Activated naive CD8-positive, alpha-beta T cell treated with anti-CD3 and anti-CD28 coated beads, Interleukin-2, amount 10 ng/mL, durations not matched to agents 7 days and 5 days (primary cell): ENCODE results near the gene PLA2G3. TPM values are rescaled to one million over a fixed set of nuclear protein-coding genes. Genes with fewer than 3 reads are reported as not detected.
A peak's percentile ranks its signal among the peaks of the same experiment; 100 is the strongest.

Experiments
- ATAC-seq: fragments of 150-1000 bp; cut with Tn5 transposase; one replicate; pipeline ENCODE4 v1.10.0; 2021; ENCODE audit warnings: low read depth, moderate library complexity
- POLR2A ChIA-PET: fragments of 350-600 bp; sonication (Branson Sonifier 250); formaldehyde crosslinking; loops from one replicate; lab custom pipeline; 2021; ENCODE audit warnings: antibody characterized with exemption; lab: Charles Lee
- DNase-seq: peaks from one replicate; pipeline ENCODE4 v3.0.0; 2021
- H3K27ac Mint-ChIP-seq: one replicate; pipeline ENCODE4 v1.8.0; 2022; ENCODE audit warnings: mild to moderate bottlenecking, mixed read lengths
- H3K27me3 Mint-ChIP-seq: one replicate; pipeline ENCODE4 v1.8.0; 2022; ENCODE audit warnings: mild to moderate bottlenecking, moderate library complexity, mixed read lengths
- H3K36me3 Mint-ChIP-seq: one replicate; pipeline ENCODE4 v1.8.0; 2021; ENCODE audit warnings: mild to moderate bottlenecking, mixed read lengths
- H3K4me1 Mint-ChIP-seq: one replicate; pipeline ENCODE4 v1.8.0; 2021; ENCODE audit warnings: mixed read lengths
- H3K4me3 Mint-ChIP-seq: one replicate; pipeline ENCODE4 v1.8.0; 2022; ENCODE audit warnings: mild to moderate bottlenecking, moderate library complexity, mixed read lengths
- H3K9me3 Mint-ChIP-seq: one replicate; pipeline ENCODE4 v1.8.0; 2021; ENCODE audit warnings: mixed read lengths
- total RNA-seq, 2 experiments: library from RNA; stranded (reverse); gene quantifications; one replicate each; pipeline ENCODE4 v1.2.3, GENCODE V29; 2021

The PLA2G3 gene
- total RNA-seq, 2 experiments from 2014 or later = not detected

DNA sequence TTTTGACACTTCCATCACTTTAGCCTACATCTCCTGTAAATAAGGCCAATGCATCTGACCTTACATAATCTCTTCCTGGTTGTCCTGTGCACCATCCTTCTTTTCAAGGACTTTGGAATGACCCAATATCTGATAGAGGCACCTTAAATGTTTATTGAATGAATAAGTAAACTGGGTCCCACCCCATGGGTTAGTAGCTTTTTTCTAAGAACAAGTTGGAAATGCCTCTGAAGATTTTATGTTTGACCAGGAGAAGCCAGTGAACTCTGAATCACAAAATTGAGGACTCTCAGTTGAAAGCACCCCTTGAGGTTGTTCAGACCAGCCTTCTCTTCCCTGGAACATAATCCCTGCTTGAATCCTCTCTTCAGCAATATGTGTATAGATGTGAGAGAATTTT is 21.1 kb upstream of the PLA2G3 start:
- ATAC-seq = no peak
- H3K9me3 Mint-ChIP-seq = no peaks in the 10 kb centered on the region
- POLR2A ChIA-PET = interaction anchor here (0.6 to 1.1 kb wide), 4 partner anchors 9 to 80 kb away, joined by 3 to 4 read pairs (median 4); partner anchors contain the start of gene SMTN
- H3K4me1 Mint-ChIP-seq = peaks cover 22% of the 10 kb centered on the region
- H3K27ac Mint-ChIP-seq = no peak overlapping the region
- peaks cover 8% of the 10 kb centered on the region for H3K27me3 Mint-ChIP-seq
- H3K36me3 Mint-ChIP-seq = peaks cover 9% of the 10 kb centered on the region
- DNase-seq = no peak
- peak overlapping the region; percentile 100 for H3K4me3 Mint-ChIP-seq

DNA sequence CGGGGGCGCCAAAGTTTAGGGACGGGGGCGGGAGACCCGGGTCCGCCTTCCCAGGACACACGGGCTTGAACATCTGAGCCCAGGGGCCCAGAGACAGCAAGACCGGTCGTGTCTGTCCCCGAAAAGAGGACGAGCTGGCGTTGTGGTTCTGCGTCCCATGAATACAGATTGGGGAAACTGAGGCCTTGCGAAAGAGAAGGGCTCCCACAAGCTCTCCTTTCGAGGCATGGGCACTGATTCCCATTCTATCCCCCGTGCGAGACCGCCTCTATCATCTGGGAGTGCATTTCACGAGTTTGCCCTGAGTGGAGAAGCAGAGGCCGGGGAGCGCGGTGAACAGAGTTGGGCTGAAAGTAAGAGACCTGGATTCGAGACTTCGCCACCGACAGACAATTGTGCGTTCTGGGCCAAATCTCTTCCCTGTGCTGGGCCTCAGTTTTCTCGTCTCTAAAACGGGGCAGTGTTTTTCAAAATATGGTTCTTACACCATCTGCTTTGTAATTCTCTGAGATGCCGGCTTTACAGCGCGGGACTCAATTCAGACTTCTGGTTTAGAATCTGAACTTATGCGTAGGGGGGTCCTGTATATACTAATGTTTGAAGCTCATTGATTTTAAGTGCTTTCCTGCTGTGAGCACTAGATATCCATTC is 20.1 kb upstream of the PLA2G3 start:
- POLR2A ChIA-PET = interaction anchor here (0.9 to 1.3 kb wide), 5 partner anchors 50 to 192 kb away, joined by 3 to 4 read pairs (median 4); partner anchors contain the start of genes MORC2, SMTN and TUG1
- Mint-ChIP-seq H3K9me3 (no peaks in the 10 kb centered on the region), H3K36me3 (peaks cover 6% of the 10 kb centered on the region), H3K27me3 (peaks cover 8% of the 10 kb centered on the region), H3K27ac (peak overlapping the region; percentile 52), H3K4me3 (peak overlapping the region; percentile 100), H3K4me1 (peaks cover 22% of the 10 kb centered on the region)
- ATAC-seq (peak; percentile 49), DNase-seq (peak; percentile 38)

DNA sequence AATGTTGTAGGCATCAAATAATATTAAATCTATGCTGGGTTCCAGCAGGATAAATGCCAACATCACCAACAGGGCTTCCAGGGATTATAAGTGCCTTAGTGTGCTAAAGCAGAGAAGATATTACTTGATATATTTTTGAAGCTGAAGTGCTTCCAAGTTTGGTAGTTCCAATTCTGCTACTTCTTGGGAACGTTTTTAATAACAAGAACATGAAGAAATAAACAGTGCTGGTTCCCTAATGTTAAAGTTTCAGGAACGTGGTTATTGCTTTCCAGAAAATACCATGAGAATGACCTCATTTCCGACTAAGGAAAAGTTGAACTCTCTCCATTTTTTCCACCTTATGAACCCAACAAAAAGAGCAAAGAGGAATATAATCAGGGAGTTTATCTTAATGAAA is 15.1 kb upstream of the PLA2G3 start:
- DNase-seq = no peak
- peaks cover 15% of the 10 kb centered on the region for H3K27me3 Mint-ChIP-seq
- POLR2A ChIA-PET = no interaction called here
- H3K9me3 Mint-ChIP-seq = no peaks in the 10 kb centered on the region
- no peak overlapping the region for H3K4me3 Mint-ChIP-seq
- no peak for ATAC-seq
- peaks cover 2% of the 10 kb centered on the region for H3K4me1 Mint-ChIP-seq
- H3K27ac Mint-ChIP-seq = no peak overlapping the region
- peaks cover 1% of the 10 kb centered on the region for H3K36me3 Mint-ChIP-seq

DNA sequence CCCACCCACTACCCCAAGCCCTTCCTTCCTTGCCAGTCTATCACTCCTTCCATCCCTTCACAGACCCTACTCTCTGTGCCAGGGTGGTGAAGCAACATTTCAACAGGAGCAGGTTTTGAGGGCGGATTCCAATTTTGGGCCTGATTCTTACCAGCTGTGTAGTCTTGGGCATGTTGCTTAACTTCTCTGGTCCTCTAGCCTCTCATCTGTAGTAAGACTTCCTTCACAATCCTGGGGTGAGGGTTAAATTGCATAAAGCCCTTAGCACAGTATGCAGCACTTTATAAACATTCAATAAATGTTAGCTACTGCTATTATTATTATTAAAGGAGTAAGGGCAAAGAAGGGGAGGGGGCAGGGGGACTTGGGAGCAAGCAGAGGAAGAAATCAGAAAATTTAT is 14.7 kb upstream of the PLA2G3 start:
- no peak overlapping the region for H3K27ac Mint-ChIP-seq
- peaks cover 17% of the 10 kb centered on the region for H3K27me3 Mint-ChIP-seq
- DNase-seq = no peak
- no peaks in the 10 kb centered on the region for H3K9me3 Mint-ChIP-seq
- no peak for ATAC-seq
- peaks cover under 1% of the 10 kb centered on the region for H3K4me1 Mint-ChIP-seq
- no peak overlapping the region for H3K4me3 Mint-ChIP-seq
- H3K36me3 Mint-ChIP-seq = peaks cover under 1% of the 10 kb centered on the region
- POLR2A ChIA-PET = no interaction called here

GRCh38 chr22:31153357-31153756 is 13.0 kb upstream of the PLA2G3 start:
- Mint-ChIP-seq H3K27ac (no peak overlapping the region), H3K36me3 (no peaks in the 10 kb centered on the region), H3K9me3 (no peaks in the 10 kb centered on the region), H3K27me3 (peaks cover 17% of the 10 kb centered on the region), H3K4me3 (no peak overlapping the region), H3K4me1 (peaks cover 2% of the 10 kb centered on the region)
- DNase-seq (no peak), ATAC-seq (no peak)
- POLR2A ChIA-PET = interaction anchor here (0.7 kb wide), 1 partner anchor 137 kb away, joined by 4 read pairs; no protein-coding TSS in a partner anchor

GRCh38 chr22:31151872-31152271 is 11.6 kb upstream of the PLA2G3 start:
- H3K4me1 Mint-ChIP-seq = peaks cover 2% of the 10 kb centered on the region
- peaks cover 10% of the 10 kb centered on the region for H3K27me3 Mint-ChIP-seq
- no peak overlapping the region for H3K4me3 Mint-ChIP-seq
- H3K27ac Mint-ChIP-seq = no peak overlapping the region
- H3K36me3 Mint-ChIP-seq = no peaks in the 10 kb centered on the region
- no peak for ATAC-seq
- no peaks in the 10 kb centered on the region for H3K9me3 Mint-ChIP-seq
- POLR2A ChIA-PET = interaction anchor here (0.7 kb wide), 1 partner anchor 10 kb away, joined by 3 read pairs; no protein-coding TSS in a partner anchor
- no peak for DNase-seq

- POLR2A ChIA-PET = no interaction called here
- H3K27ac Mint-ChIP-seq = no peak overlapping the region
- H3K9me3 Mint-ChIP-seq = peaks cover 2% of the 10 kb centered on the region
Observed at GRCh38 chr22:31150615-31151014, 10.3 kb upstream of the PLA2G3 start.

GRCh38 chr22:31148953-31149627 is 8.8 kb upstream of the PLA2G3 start:
- peaks cover 8% of the 10 kb centered on the region for H3K4me1 Mint-ChIP-seq

More at GRCh38 chr22:31150615-31151014, 10.3 kb upstream of the PLA2G3 start:
- Mint-ChIP-seq H3K36me3 (no peaks in the 10 kb centered on the region), H3K27me3 (peaks cover 14% of the 10 kb centered on the region), H3K4me3 (no peak overlapping the region), H3K4me1 (peaks cover 2% of the 10 kb centered on the region)
- ATAC-seq = no peak
- DNase-seq = no peak

DNA sequence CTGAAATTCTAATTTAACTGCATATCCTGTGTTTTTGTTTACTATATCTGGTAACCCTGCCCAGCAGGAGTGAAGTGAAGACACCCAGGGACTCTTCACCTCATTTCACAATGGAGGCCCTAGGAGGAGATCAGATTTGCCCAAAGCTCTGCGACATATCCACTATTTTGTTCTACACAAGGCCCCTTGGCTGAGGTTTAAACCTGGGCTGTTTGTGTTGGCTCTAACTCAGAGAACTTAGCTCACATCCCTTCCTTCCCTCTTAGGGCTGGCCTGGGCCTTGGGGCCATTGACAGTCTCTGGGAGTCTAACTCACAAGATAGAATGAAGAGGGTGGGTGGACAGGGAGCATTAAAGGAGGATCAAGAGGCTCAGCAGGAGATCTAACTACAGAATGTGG is 8.2 kb upstream of the PLA2G3 start:
- ATAC-seq (no peak), DNase-seq (no peak)
- H3K27me3 Mint-ChIP-seq = peaks cover 14% of the 10 kb centered on the region
- H3K36me3 Mint-ChIP-seq = no peaks in the 10 kb centered on the region
- H3K4me1 Mint-ChIP-seq = peaks cover 10% of the 10 kb centered on the region
- no peak overlapping the region for H3K27ac Mint-ChIP-seq
- H3K4me3 Mint-ChIP-seq = no peak overlapping the region
- POLR2A ChIA-PET = no interaction called here
- H3K9me3 Mint-ChIP-seq = peaks cover 2% of the 10 kb centered on the region

More at GRCh38 chr22:31148953-31149627, 8.8 kb upstream of the PLA2G3 start:
- Mint-ChIP-seq H3K36me3 (no peaks in the 10 kb centered on the region), H3K4me3 (no peak overlapping the region), H3K27me3 (peaks cover 14% of the 10 kb centered on the region), H3K9me3 (peaks cover 2% of the 10 kb centered on the region), H3K27ac (no peak overlapping the region)
- ATAC-seq = peak; percentile 58
- POLR2A ChIA-PET = no interaction called here
- peak; percentile 43 for DNase-seq

GRCh38 chr22:31144223-31144622 is 3.9 kb upstream of the PLA2G3 start:
- Mint-ChIP-seq H3K36me3 (no peaks in the 10 kb centered on the region), H3K27ac (no peak overlapping the region), H3K27me3 (peaks cover 4% of the 10 kb centered on the region), H3K4me3 (no peak overlapping the region), H3K9me3 (peaks cover 2% of the 10 kb centered on the region), H3K4me1 (peaks cover 9% of the 10 kb centered on the region)
- no peak for ATAC-seq
- DNase-seq = no peak
- POLR2A ChIA-PET = interaction anchor here (1.1 kb wide), 1 partner anchor 64 kb away, joined by 3 read pairs; no protein-coding TSS in a partner anchor

DNA sequence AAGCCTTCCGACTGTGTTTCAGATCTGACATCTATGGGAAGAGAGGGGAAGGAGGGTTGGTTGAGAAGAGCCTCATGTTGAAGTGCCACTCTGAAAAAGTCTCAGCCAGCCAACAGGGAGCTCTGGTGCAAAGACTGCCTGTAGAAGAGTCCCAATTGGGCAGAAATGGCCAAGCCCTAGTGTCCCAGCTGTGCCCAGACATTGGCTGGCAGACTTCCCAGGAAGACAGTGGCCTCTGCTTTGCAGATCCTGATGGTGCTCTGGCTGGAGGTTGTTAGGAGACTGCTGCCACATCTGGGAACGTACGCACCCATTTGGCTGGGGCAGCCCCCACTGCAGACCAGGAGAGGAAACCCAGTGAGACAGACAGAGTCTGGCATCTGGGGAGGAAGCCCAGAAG is 3.2 kb upstream of the PLA2G3 start:
- ATAC-seq (no peak), DNase-seq (no peak)
- Mint-ChIP-seq H3K36me3 (no peaks in the 10 kb centered on the region), H3K4me3 (no peak overlapping the region), H3K4me1 (peaks cover 8% of the 10 kb centered on the region), H3K27me3 (peaks cover 4% of the 10 kb centered on the region), H3K27ac (no peak overlapping the region), H3K9me3 (peaks cover 2% of the 10 kb centered on the region)
- POLR2A ChIA-PET = no interaction called here

DNA sequence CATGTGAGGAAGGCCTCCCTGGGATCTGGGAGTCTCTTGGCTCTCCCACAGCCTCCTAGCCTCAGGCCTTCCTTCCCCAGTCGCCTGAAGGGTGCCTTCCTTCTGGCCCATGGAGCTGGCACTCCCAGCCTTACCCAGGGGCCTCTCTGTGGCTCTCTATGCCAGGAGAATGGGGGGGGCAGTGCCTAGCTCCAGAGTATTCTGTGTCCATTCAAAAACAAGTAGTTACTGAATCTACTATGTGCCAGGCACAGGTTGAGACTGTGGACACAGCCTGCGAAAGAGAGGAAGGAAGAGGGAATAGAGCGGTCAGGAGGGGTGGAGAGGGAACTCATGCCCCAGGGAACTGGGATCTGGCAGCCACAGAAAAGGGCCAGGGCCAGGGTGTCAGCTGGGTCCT is 2.7 kb upstream of the PLA2G3 start:
- ATAC-seq (no peak), DNase-seq (no peak)
- Mint-ChIP-seq H3K4me1 (peaks cover 8% of the 10 kb centered on the region), H3K9me3 (peaks cover 2% of the 10 kb centered on the region), H3K4me3 (no peak overlapping the region), H3K36me3 (no peaks in the 10 kb centered on the region), H3K27me3 (peaks cover 4% of the 10 kb centered on the region), H3K27ac (no peak overlapping the region)
- POLR2A ChIA-PET = no interaction called here

- H3K27ac Mint-ChIP-seq = no peak overlapping the region
- peaks cover 8% of the 10 kb centered on the region for H3K4me1 Mint-ChIP-seq
- H3K27me3 Mint-ChIP-seq = peaks cover 4% of the 10 kb centered on the region
- POLR2A ChIA-PET = no interaction called here
- peaks cover 2% of the 10 kb centered on the region for H3K9me3 Mint-ChIP-seq
- no peak overlapping the region for H3K4me3 Mint-ChIP-seq
- no peak for ATAC-seq
- H3K36me3 Mint-ChIP-seq = no peaks in the 10 kb centered on the region
- no peak for DNase-seq
Observed at GRCh38 chr22:31142285-31142684, 2.0 kb upstream of the PLA2G3 start.

DNA sequence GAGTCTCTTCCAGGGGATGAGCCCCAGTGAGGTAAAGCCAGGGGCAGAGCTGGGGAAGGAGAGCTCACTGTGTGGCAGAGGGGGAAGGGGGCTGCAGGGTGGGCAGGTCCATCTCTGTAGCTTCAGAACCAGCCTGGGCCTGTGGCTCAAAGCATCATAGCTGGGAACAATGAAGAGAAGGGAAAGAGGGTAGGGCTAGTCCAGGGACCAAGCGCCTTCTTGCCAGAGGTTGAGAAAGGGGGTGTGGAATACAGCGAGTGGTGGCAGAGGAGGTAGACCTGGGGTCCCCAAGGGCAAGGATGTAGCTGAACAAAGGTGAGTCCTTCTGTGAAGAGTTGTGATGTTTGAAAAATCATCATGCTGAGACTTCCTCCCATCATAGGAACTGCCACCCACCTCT is 1.2 kb upstream of the PLA2G3 start:
- peaks cover 2% of the 10 kb centered on the region for H3K9me3 Mint-ChIP-seq
- H3K36me3 Mint-ChIP-seq = no peaks in the 10 kb centered on the region
- peaks cover 4% of the 10 kb centered on the region for H3K27me3 Mint-ChIP-seq
- no peak for DNase-seq
- no peak overlapping the region for H3K27ac Mint-ChIP-seq
- POLR2A ChIA-PET = no interaction called here
- no peak for ATAC-seq
- H3K4me3 Mint-ChIP-seq = no peak overlapping the region
- H3K4me1 Mint-ChIP-seq = peaks cover 8% of the 10 kb centered on the region
